ENCODE results near the gene CEP104.
A peak's percentile ranks its signal among the peaks of the same experiment; 100 is the strongest.

CEP104 gene

GRCh38 chr1:3868464-3869006 is 11.5 kb upstream of the CEP104 start:
- no peak for DNase-seq

GRCh38 chr1:3865606-3866160 is 8.7 kb upstream of the CEP104 start:
- DNase-seq: no peak

- DNase-seq: no peak
Observed at GRCh38 chr1:3864884-3865283, 7.9 kb upstream of the CEP104 start.

GRCh38 chr1:3863231-3863935 is 6.4 kb upstream of the CEP104 start:
- no peak for DNase-seq

GRCh38 chr1:3858231-3858981 is 1.4 kb upstream of the CEP104 start:
- peak; percentile 26 for DNase-seq

GRCh38 chr1:3857791-3858129 is 749 bp upstream of the CEP104 start:
- no peak for DNase-seq

- no peak for DNase-seq
Observed at GRCh38 chr1:3852711-3853485, 4.1 kb downstream of the CEP104 start.

GRCh38 chr1:3852091-3852490 is 4.9 kb downstream of the CEP104 start:
- no peak for DNase-seq

- DNase-seq: no peak
Observed at GRCh38 chr1:3851292-3851691, 5.7 kb downstream of the CEP104 start.

- no peak for DNase-seq
Observed at GRCh38 chr1:3850857-3851256, 6.2 kb downstream of the CEP104 start.

- no peak for DNase-seq
Observed at GRCh38 chr1:3847081-3847480, 9.9 kb downstream of the CEP104 start.

GRCh38 chr1:3846541-3846940 is 10.5 kb downstream of the CEP104 start:
- no peak for DNase-seq

GRCh38 chr1:3842912-3843311 is 14.1 kb downstream of the CEP104 start:
- no peak for DNase-seq

GRCh38 chr1:3841491-3841890 is 15.5 kb downstream of the CEP104 start:
- DNase-seq: no peak

- no peak for DNase-seq
Observed at GRCh38 chr1:3838788-3839187, 18.2 kb downstream of the CEP104 start.

- no peak for DNase-seq
Observed at GRCh38 chr1:3837685-3838084, 19.3 kb downstream of the CEP104 start.

GRCh38 chr1:3837200-3837599 is 19.8 kb downstream of the CEP104 start:
- DNase-seq: no peak

- no peak for DNase-seq
Observed at GRCh38 chr1:3836421-3836820, 20.6 kb downstream of the CEP104 start.

- no peak for DNase-seq
Observed at GRCh38 chr1:3834701-3835100, 22.3 kb downstream of the CEP104 start.

GRCh38 chr1:3831689-3832088 is 25.3 kb downstream of the CEP104 start:
- DNase-seq: no peak

GRCh38 chr1:3828391-3828790 is 28.6 kb downstream of the CEP104 start:
- DNase-seq: no peak

GRCh38 chr1:3827813-3828307 is 29.2 kb downstream of the CEP104 start:
- no peak for DNase-seq

- DNase-seq: no peak
Observed at GRCh38 chr1:3825356-3825755, 31.7 kb downstream of the CEP104 start.

Measured in fibroblast of skin of abdomen (primary cell).